GM04504 (cell line): ENCODE measurements around the gene GTF2A1.

Source experiments
- DNase-seq: peaks from one replicate; pipeline ENCODE4 v3.0.0-alpha.2; 2012; ENCODE audit warnings: low read depth

GTF2A1 gene

DNA sequence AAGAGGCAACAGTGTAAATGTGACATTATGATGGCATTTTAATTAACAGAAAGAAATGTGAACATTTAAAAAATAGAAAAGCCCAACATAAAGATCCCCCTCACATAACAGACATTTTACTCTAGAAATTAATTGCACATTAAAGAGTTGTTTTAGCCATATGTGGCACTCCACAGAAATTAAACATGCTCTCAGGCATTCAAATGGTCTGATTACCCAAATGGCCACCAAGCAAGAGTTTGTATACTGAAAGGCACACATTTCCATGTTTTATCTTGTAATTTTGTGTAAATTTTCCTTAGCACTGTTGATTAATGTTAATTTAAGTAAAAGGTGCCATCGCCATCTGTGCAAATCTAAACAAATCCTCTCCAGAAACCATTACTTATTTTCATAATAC lies 43.5 kb downstream of the GTF2A1 start:
- DNase-seq: no peak

DNA sequence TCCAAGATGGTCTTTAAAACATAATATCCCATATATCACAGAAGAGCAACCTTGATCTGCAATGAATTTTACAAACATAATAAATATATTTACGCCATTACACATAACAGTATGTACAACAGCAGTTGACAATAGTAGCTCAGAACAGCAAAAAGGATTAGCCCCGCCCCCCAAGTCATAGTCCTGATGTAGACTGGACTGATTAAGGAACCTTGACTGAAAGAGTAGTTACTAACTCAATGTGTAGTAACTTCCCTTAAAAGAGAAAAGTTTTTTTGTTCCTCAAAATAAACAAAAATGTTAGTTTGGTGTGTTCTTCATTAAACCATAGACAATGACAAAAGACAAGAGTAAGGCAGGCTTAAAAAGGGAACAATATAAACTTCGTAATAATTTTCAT lies 44.5 kb downstream of the GTF2A1 start:
- DNase-seq: no peak

DNA sequence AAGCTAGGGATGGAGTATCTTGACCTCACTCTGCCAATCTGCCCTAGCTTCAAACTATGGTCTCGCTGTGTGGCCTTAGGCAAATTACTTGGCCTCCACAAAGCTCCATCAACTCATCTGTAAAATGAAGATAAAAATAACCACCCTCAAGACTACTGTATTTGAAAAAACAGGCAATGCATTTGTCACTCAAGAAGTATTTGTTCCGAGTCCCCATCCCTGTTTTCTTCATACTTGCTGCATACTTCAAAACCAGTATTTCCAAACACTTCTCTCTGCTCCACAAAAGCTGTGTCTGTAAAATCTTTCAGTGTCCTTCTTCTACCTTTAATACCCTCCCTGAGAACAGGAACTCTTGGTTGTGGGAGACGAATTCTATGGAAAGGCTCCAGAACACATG lies 47.9 kb downstream of the GTF2A1 start:
- no peak for DNase-seq

DNA sequence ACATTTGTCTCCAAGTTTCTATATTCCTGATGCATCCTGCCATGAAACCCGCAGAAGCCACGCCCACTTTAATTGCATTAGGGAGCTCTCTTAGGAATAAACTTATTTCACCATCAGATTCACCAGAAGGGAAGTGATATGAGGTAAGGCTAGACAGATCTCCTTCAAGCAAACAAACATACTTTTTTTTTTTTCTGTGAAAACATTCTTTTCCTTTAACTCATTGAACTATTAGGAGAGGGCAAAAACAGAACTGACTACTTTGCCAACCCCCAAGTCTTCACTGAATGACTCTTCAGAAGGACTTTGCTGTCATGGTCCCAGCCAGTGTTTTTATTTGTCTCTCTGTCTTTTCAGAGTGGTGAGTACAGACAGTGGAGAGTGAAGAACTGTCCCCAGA lies 48.4 kb downstream of the GTF2A1 start:
- DNase-seq: no peak

DNA sequence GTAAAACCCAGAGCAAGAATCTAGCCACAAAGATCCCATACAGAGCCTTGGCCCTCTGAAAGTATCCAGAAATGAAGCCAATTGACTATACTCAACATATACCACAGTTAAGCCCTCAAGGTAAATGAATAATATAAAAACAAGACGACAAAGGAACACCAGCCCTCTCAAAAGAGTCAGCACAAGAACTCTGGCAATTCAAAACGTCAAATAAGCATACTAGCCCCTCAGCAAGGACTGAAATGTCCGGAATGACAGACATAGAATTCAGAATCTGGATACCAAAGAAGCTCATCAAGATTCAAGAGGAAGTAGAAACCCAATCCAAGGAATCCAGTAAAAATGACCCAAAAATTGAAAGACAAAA lies 49.9 kb downstream of the GTF2A1 start:
- DNase-seq: no peak

DNA sequence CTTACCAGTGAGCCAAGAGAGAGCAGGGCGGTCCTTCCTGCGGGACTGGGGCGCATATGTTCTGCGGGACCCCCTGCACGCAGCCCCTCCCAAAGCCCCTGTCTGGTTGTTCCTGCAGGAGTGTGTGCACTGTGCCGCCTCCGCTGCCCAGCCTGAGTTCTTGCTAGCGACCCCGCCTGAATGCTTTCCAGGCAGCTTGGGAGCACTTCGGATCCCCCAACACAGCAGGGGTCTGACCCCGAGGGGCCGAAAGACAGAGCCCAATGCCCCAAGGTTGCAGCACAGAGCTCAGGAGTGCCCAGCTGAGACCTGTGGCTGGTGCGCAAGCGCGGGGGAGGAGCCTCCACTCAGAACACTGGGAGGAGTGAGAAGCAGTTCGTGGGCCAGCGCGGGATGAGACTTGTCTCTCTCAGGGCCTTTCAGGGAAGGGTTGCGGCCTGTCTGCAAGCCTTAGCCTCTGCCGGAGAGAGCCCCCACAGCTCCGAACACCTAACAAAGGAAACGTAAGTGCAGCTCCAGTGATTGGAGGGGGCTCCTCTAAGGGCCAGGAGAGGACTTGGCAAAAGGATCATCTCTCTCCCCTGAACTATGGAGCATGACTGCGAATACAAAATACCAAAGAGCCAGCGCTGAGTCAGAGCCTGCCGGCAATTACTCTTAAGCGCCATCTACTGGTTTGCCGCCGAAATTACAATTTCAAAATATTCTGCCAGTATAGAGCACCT lies 50.5 kb downstream of the GTF2A1 start:
- DNase-seq: peak; percentile 73

DNA sequence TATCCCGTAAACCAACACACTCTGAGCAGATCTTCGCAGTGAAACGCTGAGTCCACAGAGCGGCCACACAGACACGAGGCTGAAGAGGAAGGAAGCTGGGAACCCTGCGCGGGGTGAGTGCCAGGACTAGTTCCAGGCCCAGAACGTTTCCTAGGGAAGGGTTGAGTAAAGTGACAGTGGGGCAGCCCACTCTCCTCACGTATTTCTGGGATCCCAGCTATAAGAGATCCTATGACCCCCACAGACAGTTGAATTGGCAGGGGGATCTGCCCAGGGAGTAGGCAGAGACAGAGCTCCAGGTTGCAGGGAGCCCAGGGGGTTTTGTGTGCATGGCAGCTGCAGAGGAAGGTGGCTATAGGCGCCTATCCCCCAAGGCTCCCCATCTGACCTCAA lies 51.1 kb downstream of the GTF2A1 start:
- DNase-seq: no peak

DNA sequence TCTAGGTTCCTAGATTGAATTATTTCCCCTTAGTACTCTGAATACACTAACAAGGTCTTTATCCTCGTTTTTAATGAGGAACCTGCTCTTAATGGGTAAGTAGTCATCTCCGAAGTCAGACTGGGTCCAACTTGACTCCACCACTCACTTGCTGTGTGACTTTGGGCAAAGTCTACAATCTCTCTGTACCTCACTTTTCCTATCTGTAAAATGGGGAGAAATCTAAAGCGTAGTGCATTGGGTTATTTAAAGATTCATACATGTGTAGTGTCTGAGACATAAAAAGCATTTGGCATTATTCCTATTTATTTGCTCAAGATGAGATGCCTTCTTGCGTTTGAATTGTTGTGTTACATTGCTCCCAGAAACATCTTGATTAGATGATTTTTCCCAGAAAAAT lies 51.5 kb downstream of the GTF2A1 start:
- no peak for DNase-seq

DNA sequence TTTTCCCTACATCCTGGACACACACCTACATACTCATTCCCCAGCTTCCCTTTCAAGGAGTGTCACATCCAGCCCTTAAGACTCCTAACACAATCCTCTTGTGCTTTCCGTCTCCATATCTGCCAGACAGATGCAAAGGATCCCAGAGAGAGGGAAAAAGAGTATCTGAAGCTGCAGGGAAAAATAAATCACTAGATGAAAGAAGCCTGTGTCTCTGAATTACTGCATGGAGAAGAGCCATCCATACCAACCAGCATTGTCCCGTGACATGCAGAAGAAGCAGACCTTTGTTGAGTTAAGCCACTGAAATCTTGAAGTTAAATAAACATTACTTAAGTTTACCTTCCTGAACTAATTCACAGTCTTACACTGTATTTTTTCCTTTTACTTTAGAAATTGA lies 54.6 kb downstream of the GTF2A1 start:
- no peak for DNase-seq

DNA sequence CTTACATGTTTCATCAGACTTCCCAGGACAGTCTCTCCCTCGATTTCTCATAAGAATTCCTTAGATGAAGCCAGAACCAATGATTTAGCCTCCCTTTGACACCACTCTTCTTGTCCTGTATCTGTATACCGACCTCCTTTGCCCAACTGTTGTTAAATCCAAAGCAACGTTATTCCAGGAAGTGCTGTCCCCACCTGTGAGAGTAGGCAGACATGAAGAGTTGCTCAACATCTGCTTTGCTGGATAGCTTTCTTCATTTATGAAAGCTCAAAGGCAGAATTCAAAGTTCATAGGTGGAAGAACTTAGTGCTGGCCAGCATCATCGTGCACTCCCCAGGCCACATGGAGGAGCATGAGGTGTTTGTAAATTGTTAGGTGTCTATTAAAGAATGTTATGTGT lies 55.6 kb downstream of the GTF2A1 start:
- DNase-seq: no peak

DNA sequence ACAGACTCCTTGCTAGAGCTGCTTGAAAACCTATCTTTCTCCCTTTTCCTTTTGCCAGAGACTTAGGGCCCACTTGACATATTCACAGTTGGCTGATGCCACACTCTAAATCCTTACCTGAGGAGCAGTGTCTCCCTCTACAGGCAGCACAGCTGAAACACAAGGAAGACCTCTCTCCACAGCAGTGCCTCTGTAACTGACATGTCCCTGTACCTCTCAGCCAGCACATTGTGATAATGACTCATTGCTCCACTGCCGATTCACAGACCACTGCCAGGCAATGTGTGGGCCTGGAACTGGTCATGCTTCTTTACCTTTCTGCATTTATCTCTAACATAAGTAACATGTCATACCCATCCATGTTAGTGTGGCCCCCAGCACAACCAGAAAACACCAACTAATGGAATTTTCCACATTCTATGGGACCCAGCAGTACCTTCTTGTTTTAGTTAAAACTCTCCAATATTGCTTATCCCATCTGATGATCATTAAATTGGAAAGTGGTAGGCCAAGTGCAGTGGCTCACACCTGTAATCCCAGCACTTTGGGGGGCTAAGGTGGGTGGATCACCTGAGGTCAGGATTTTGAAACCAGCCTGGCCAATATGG lies 56.5 kb downstream of the GTF2A1 start:
- DNase-seq: peak; percentile 46

DNA sequence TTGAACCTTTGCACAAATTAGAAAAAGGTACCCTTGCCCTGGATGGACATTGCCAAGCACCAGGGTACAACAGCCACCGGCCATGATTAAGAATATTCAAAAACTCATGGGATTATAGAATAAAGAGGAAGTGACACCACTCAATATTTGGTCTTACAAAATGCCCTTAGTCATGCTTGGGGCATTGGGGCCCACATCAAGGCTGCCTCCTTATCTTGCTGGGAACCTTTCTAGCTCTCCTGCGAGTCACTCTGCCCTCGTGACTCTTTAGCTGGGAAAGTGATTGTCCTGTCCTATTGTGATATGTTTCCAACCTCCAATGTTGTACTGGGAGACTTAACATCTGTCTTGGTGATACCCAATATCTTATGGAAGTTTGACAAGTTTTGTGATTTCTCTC lies 57.8 kb downstream of the GTF2A1 start:
- no peak for DNase-seq

DNA sequence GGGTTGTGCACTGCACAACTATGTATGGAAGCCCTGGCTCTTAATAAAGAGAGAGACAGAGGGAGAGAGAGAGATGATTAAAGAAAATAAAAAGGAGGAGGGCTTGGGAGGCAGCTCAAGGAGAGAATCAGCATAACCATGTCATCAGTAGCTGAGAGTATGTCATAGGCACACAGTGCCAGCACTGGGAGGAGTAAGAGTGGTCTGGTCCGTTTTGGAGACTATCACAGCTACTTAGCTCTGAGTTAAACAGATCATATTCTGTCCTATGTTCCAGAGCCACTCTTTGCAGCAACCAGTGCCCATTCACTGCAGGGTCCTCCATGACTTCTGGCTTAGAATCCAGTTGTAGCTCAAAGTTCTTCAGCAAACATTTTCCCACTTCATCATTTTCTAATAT lies 59.0 kb downstream of the GTF2A1 start:
- DNase-seq: no peak

DNA sequence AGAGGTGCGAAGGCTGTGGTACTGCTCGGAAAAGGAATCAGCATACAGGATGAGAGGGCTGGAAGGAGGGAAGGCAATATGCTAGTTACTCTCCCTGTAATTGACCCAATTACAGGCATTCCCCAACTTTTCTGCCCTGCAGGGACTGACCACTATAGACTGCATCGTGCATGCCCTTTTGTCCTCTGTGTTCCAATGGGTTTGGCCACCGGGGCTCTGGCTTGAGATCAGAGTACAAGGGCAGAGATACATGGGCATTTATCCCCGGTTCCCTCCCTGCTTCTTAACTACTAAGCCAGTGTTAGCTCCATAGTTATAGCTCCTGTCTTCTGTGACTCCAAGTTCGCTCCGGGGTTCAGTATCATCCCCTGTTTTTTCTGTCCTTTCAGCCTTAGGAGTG lies 59.7 kb downstream of the GTF2A1 start:
- DNase-seq: no peak

DNA sequence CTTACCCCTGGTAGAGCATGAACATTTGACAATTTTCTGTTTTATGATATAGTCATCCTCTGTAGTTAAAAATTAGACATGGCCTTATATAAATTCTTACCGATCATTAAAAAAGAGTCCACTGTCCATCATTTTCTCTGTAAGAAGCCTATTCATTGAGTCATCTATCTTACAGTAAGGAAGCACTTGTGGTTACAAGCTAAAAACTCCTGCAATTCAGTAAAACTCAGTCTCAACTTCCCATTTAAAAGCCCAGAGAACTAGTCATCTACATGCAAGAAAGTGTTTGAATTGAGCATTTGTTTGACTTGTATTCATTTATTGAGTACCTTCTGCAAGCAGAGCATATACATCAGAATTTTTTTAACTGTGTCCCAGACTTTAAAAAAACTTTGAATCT lies 63.3 kb downstream of the GTF2A1 start:
- DNase-seq: no peak

DNA sequence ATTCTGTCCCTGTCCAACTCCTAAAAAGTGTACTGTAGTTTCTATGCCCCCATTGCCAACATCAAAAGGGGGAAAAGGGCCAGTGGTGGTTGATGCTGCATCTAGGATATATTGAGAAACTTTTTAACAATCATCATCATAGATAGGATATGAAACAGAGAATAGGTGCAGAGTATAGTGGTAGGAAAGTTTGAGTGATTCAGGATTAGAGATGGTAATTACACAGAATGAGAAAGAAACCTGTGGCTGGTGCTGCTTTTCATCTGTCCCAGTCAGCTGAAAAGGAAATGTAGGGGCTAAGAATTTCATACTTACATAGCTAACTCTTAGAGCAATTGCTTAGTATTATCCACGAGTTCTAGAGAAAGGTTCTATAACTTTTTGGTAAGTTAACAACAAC lies 67.6 kb downstream of the GTF2A1 start:
- DNase-seq: no peak

DNA sequence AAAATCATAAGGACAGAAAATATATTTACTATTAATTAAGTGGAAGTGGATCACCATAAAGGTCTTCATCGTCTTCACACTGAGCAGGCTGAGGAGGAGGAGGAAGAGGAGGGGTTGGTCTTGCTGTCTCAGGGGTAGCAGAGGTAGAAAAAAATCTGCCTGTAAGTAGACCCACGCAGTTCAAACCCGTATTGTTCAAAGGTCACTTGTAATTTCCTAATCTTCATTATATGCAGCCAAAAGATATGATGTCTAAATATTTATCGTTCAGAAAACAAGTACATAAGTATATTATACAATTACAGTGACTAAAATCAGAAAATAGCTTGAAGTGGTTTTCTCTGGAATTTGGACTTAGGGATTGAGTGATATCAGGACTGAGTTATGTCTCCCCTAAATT lies 72.1 kb downstream of the GTF2A1 start:
- DNase-seq: no peak

DNA sequence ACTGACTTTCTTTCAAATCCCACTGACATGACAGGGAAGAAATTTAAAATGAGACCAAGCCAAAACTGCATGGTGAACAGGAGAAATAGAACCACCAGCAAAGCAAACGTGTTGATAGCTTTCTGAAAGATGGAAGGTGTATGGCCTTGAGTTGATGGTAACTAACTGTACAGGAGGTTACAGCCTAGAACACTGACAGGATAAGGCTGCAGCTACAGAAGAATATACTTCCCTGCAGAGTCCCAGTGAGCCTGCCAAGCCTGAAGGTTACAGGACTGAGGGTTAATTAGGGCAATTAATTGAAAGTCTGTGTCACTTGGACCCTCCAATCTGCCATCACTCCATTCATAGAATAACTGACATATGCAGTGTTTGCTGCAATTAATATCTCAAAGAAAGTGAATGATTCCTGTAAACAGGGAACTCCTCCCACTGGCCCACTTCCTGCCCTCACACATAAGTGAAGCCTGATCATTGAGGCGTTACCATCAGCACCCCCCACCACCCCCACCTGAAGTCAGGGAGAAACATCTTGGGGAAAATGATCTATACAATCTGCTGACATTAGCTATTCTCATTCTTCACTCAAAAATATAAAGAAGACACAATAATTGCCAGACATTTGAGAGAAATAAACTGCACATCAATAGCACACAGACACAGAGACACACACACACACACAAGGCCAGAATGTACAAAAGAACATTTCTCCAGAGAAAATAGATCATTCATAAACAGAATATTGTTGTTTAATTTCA lies 73.4 kb downstream of the GTF2A1 start:
- DNase-seq: no peak

DNA sequence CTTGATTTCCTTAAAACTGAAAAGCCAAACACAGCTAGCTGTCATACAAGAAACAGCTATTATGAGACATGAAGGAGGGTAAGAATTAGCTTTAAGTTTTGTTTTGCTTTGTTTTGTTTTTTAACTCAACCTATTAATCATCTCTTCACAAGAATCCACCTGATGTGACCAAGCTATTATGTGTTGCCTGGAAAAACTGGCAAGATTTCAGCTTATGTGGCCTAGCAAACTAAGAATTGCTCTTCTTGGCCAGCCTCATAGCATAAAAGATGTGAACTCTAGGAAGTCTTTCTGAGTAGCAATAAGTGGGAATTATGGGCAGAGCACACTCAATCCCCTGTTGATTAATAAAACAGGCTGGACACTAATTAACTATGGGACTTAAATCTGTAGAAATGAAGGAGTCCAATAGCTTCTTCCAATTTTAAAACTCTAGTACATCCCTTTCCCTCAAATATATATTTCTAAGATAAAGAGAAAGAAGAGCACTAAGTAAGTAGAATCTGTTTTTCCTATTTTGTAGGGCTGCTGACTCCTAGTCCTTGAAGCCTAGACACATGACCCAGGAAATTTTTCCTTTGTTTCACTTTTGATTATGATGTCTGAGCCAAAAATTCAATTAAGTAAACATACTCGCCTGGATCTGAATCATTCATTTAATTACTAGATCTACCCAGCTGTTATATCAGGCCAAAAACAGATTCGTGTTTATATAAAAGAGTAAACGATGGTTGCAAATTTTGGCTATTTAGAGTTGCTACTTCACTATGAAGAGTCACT lies 75.7 kb downstream of the GTF2A1 start:
- no peak for DNase-seq

DNA sequence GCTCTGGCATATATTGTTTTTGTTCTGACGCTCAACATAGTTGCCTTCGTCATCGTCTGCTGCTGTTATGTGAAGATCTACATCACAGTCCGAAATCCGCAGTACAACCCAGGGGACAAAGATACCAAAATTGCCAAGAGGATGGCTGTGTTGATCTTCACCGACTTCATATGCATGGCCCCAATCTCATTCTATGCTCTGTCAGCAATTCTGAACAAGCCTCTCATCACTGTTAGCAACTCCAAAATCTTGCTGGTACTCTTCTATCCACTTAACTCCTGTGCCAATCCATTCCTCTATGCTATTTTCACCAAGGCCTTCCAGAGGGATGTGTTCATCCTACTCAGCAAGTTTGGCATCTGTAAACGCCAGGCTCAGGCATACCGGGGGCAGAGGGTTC lies 77.0 kb downstream of the GTF2A1 start:
- no peak for DNase-seq

DNA sequence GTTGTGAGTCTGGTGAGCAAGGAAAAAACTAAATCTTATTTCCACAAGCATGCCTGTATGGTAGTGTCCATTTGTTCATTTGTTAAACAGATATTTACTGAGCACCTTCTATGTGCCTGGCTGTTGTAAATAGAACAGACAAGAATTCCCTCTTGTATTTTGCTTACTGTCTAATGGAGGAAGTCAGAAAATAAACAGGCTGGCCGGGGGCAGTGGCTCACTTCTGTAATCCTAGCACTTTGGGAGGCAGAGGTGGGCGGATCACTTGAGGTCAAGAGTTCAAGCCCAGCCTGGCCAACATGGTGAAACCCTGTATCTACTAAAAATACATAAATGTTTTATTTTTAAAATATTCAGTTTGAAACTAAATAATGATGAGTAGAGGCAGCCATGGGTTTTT lies 79.3 kb downstream of the GTF2A1 start:
- DNase-seq: no peak

DNA sequence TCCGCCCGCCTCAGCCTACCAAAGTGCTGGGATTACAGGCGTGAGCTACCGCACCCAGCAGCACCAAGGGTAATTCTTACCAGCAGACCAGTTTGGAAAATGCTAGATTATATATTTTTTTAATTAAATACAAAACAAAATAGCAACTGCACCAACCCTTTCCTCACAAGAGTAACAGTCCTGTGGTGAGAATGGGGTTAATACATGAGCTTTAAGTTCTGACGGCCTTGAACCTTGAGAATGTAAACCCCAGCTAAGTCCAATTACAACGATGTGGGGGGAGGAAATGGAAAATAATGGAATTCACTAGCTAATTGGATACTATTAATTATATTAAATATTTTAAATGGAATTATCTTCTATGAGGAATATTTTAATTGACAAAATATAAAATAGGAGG lies 82.3 kb downstream of the GTF2A1 start:
- no peak for DNase-seq

DNA sequence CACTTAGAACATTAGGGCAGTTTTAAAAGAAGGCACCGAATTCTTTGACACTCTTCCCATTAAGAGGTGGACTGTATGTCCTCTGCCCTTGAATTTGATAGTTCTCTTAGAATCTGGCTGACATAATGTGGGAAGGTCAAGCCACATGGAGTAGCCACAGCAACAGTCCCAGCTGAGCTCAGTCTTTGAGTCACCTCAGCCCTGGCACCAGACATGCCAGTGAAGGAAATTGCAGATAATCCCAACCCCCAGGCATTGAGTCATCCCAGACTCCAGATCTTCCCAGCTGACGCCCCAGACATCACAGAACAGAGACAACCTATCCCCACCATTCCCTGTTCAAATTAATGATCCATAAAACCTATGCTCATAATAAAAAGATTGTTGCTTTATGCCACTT lies 83.4 kb downstream of the GTF2A1 start:
- peak; percentile 71 for DNase-seq
